Kidney capillary endothelial cell (primary cell): Measurements from ENCODE around the gene FBLN2.
"Not testable (repeated sequence)": the region's sequence is repeated elsewhere in the genome, so short reads cannot be mapped to it uniquely, and the experiment has no call there.

Source experiments
- DNase-seq: peaks from one replicate; pipeline ENCODE4 v3.0.0-alpha.2; 2018; ENCODE audit warnings: low spot score

FBLN2 gene

GRCh38 chr3:13548696-13549622, at the start of gene FBLN2:
FBLN2 (plus strand) TSS chr3:13549125; CDS start chr3:13570356, 21,231 bp downstream.
- DNase-seq: peak; percentile 19

GRCh38 chr3:13499246-13499645, 49.7 kb upstream of the FBLN2 start:
- DNase-seq: not testable (repeated sequence)

GRCh38 chr3:13500133-13500885, 48.6 kb upstream of the FBLN2 start:
- DNase-seq: no peak

DNA sequence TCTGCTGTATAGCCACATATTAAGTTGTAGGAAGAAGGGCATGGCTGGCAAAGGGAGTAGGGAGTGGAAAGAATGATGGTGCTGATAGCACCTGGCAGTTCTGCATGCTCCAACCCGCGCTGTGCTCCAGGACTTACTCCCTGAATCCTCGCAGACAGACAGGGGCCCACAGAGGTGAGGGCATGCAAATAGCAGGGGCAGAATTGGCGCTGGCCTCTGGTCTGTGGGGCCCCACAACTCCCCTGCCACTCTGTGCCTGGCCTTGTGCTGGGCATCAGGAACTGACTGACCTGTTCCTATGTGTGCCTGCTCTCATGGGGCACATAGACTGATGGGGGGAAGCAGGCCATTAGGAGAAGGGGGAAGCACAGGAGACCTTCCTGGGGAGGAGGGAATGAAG, 47.9 kb upstream of the FBLN2 start:
- DNase-seq: no peak

- no peak for DNase-seq
These were observed 47.4 kb upstream of the FBLN2 start for GRCh38 chr3:13501521-13501920.

DNA sequence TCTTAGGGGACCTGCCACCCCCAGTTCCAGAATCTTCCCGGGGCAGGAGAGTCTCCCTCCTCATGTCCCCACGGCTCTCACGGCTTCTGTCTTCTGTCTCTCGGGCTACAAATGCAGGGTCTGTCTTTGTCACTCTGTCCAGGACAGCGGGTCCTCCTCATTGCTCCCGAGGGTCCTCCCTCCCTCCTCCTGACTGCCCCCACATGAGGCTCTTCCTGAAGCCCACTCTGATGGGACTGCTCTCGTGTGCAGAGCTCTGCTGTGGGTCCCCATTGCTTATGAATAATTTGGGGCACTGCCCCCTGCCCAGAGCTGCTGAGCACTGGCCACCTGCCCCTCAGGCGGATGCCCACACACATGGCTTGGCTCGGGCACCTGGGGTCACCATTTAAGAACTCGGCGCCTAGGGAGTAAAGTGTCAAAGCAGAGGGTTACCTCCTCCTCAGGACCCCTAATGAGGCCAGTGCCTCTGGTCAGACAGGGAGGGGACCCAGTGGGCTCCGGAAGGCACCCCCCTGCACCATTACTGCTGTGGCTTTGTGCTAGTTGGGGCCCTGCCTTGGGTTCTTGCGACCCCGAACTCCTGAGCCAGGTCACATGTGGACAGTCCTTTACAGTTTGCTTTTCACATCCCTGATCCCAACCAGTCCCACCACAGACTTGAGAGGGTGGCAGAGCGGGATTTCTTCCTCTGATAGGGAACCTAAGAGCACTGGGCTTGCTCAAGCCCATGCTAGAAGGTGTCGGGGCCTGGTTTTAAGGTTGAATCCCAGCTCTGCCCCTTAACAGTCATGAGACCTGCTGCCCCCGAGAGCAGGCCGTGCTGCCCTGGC, 46.8 kb upstream of the FBLN2 start:
- DNase-seq: no peak

DNA sequence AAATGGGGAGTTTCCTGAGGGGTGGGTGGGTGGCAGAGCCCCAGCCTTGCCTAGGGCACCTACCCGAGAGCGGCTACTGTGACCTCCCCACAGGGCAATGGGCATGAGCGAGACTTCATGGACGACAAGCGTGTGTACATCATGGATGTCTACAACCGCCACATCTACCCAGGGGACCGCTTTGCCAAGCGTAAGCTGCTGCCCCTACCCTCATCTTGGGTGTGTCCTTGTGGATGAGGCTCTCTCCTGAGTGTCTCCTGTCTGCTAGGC, 46.2 kb upstream of the FBLN2 start:
- DNase-seq: no peak

- no peak for DNase-seq
These were observed 44.6 kb upstream of the FBLN2 start for GRCh38 chr3:13504161-13504831.

DNA sequence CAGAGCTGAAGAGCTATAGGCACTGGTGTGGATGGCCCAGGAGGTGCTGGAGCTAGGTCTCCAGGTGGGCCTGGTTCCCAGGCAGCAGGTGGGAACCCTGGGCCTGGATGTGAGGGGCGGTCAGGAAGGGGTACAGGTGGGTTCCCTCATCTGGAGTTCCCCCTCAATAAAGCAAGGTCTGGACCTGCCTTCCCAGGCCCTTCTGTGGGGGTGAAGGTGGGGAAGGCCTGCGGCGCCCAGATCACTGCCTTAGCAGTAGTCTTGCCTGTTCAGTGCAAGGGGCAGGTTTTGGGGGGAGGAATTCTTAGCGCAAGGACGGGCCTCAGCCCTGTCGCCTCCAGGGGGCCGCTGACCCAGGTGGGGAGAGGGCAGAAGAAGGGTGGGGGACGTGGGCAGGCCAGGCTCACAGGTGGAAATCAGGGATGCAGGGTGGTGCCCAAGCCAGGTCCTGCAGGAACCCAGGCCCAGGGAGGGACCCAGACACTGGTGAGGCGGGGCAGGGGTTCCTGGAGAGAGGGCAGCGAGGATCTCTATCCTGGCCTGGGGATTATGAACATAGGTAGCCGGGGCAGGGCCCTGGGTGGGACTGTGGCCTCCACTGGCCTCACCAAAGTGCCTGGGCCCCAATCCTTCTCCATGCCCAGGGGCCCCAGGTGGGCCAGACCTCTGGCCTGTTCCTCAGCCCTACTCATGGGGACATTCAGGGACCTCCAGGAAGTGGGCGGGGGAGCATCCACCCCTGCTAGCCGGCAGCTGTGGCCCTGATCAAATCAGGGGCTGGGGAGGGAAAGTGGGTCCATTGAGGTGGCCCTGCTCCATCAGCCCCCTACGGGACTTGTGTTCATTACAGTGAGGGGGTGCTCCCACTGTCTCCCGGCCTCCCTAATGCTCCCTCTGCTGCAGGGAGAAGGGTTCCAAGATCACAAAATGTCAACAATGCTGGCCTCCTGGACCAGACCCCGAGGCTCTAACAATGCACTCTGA, 43.5 kb upstream of the FBLN2 start:
- no peak for DNase-seq

DNA sequence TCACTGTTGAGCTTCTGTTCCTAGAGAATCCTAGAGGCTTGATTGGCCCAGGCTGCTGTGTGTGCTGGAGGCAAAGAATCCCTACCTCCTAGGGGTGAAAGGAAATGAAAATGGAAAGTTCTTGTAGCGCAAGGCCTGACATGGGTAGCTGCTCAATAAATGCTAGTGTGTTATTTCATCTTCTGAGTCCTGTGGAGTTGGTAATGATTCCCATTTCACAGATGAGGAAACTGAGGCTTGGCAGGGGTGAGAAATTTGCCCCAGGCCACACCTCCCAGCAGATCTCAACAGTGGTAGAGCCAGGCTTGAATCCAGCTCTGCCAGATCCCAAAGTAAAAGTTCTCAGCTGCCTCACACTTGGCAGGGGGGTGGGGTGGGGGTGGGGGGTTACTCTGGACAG, 42.7 kb upstream of the FBLN2 start:
- no peak for DNase-seq

DNA sequence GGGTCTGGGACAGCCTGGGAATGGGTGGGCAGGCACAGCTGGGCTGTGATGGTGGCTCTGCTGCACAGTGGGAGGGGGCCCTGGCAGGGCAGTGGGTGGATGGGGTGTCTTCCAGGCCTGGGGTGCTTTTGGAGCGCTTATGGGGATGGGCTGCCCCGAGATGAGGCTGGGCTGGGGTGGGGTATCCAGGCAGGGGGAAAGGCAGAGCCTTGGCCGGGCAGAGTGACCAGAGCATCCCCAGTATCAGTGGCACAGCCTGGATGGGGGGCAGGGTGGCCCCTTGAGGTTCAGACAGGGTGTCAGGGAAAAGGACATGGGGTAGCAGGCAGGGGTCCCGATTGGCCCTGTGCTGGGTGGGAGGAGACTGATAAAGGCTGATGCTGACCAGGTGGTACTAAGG, 42.2 kb upstream of the FBLN2 start:
- DNase-seq: no peak

- no peak for DNase-seq
These were observed 41.7 kb upstream of the FBLN2 start for GRCh38 chr3:13507247-13507569.

DNA sequence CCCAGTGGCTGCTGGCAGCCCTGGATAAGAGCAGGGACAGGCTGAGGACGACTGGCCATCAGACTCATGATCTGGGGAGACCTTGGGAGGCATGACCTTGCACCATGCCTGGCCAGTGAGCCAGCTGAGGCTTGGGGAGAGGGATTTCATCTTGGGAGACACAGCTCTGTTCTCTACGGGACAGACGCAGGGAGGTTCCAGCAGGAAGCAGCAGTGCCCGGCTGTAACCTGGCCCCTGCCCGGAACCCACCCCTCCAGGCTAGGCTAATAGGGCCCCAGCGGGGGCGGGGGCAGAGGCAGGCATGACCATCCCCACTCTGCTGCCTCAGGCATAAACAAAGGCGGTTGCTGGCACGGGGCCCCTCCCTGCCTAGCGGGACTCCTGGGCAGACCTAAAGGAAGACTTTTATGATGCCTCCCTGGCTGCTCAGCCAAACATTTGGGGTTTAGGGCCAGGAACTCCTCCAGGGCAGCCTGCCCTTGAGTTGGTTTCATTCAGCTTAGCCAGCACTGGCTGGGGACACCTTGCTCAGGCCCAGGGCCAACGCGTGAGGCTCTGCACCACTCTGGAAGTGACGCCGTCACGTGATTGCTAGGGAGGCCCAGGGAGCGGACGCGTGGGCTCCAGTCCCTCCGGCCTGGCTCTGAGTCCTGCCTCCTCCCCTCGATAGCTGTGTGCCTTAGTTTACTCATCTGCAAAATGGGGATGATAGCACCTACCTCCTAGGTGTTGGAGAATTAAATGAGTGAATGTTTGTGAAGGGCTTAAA, 41.2 kb upstream of the FBLN2 start:
- no peak for DNase-seq

DNA sequence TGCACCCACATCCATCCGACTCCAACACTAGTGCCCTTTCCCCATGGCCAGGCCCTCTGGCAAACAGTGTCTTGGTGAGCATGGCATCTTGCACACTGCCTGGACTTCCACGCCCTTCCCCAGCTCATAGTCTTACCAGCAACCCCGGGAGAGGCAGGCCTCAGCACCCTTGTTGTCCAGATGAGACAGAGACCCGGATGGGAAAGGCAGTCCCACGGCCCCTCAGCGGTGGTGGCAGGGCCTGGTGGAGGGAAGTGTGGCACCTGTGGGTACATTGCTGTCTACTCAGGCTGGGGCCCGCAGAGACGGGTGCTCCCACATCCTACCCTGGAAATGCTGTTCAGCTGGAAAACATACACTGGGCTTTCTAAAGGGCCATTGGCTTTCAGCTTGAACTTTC, 40.4 kb upstream of the FBLN2 start:
- DNase-seq: no peak

GRCh38 chr3:13509059-13509815, 39.7 kb upstream of the FBLN2 start:
- DNase-seq: no peak

DNA sequence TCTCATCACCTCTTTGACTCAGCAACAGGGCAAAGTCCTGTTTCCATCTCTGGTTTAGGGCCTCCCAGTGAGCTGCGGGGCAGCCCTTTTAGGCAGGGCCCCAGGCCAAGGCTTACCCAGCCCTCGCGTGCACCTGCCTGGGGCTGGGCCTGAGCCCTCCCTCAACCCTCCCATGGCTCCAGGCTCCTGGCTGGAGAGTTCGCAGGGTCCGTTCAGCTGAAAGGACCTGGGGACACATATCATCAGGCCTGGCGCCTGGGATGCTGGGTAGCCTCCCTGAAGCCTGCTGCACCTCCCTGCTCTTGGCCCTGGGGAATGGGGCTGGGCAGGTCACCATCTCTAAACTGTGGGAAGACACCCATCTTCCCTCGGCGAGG, 39.1 kb upstream of the FBLN2 start:
- DNase-seq: no peak

DNA sequence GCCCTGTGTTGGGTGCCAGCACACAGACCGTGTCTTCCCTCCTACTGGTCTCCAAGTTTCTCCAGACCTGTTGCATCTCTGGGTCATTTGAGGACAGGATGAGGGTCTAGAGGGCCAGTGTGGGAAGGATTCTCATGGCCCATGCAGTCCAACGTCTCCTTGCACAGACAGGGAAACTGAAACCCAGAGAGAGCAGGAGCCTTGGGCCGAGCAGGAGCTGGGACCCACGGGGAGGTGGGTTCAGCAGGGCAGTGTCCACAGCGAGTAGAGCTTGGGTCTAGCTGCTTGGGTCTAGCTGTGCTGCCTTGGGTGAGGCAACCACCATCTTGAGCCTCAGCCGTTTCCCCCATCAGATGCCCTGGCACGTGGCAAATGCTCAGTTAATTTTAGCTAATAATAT, 36.5 kb upstream of the FBLN2 start:
- DNase-seq: no peak

- DNase-seq: no peak
These were observed 35.6 kb upstream of the FBLN2 start for GRCh38 chr3:13513051-13513912.
